Endothelial cell (in vitro differentiated cells): ENCODE data around the gene IQCH. TPM values are rescaled to one million over a fixed set of nuclear protein-coding genes. Genes with fewer than 3 reads are reported as not detected.
"Not testable (repeated sequence)": the region's sequence is repeated elsewhere in the genome, so short reads cannot be mapped to it uniquely, and the experiment has no call there.

Experiments used
- DNase-seq: peaks from one replicate; pipeline ENCODE4 v3.0.0; 2021; ENCODE audit warnings: low spot score
- H3K27ac Mint-ChIP-seq: one replicate; pipeline ENCODE4 v1.8.0; 2021; ENCODE audit warnings: mixed read lengths, inconsistent platforms; ENCODE audit not compliant: unreplicated experiment
- H3K27me3 Mint-ChIP-seq: one replicate; pipeline ENCODE4 v1.8.0; 2021; ENCODE audit warnings: mild to moderate bottlenecking, moderate library complexity, mixed read lengths, inconsistent platforms; ENCODE audit not compliant: unreplicated experiment
- H3K36me3 Mint-ChIP-seq: one replicate; pipeline ENCODE4 v1.8.0; 2021; ENCODE audit warnings: mild to moderate bottlenecking, low read depth, mixed read lengths, inconsistent platforms; ENCODE audit not compliant: unreplicated experiment
- H3K4me1 Mint-ChIP-seq: one replicate; pipeline ENCODE4 v1.8.0; 2021; ENCODE audit warnings: mild to moderate bottlenecking, mixed read lengths, inconsistent platforms; ENCODE audit not compliant: unreplicated experiment
- H3K4me3 Mint-ChIP-seq: one replicate; pipeline ENCODE4 v1.8.0; 2021; ENCODE audit warnings: mild to moderate bottlenecking, mixed read lengths, inconsistent platforms; ENCODE audit not compliant: unreplicated experiment
- H3K9me3 Mint-ChIP-seq: one replicate; pipeline ENCODE4 v1.8.0; 2021; ENCODE audit warnings: mixed read lengths, inconsistent platforms; ENCODE audit not compliant: unreplicated experiment
- total RNA-seq: library from RNA; stranded (reverse); fragmentation: NEBNext Ultra II Directional; extraction: Animal tissue kit (Norgen Biotek cat#: 25700); gene quantifications from one replicate; pipeline ENCODE4 v1.2.1, GENCODE V29; 2021; ENCODE audit not compliant: unreplicated experiment
- TF ChIP-seq, protein P1 (sequence below): fragments of 200-600 bp; sonication (generic); IDR thresholded peaks from one replicate; pipeline ENCODE4 v1.5.0; 2021; ENCODE audit warnings: antibody characterized with exemption; ENCODE audit not compliant: unreplicated experiment

Gene IQCH
- total RNA-seq, 1 donor from 2014 or later: 2.4 TPM

DNA sequence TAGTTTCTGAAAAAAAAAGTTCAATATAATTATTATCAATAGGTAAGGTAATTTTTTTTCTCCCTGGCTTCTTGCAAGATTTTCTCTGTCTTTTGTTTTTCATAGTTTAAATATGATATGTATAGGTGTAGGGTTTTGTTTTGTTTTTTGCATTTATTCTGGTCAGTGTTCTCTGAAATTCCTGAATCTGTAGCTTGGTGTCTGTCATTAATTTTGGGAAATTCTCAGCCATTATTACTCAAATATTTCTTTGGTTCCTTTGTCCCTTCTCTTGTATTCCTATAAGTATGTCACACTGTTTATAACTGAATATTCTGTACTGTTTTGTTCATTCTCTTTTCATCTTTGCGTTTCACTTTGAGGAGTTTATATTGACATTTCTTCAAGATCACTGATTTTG lies 22.1 kb downstream of the IQCH start:
- Mint-ChIP-seq H3K4me1 (no peaks in the 10 kb centered on the region), H3K36me3 (no peaks in the 10 kb centered on the region), H3K9me3 (no peaks in the 10 kb centered on the region), H3K27ac (no peak overlapping the region), H3K27me3 (no peaks in the 10 kb centered on the region), H3K4me3 (no peak overlapping the region)
- TF ChIP-seq, protein P1, sequence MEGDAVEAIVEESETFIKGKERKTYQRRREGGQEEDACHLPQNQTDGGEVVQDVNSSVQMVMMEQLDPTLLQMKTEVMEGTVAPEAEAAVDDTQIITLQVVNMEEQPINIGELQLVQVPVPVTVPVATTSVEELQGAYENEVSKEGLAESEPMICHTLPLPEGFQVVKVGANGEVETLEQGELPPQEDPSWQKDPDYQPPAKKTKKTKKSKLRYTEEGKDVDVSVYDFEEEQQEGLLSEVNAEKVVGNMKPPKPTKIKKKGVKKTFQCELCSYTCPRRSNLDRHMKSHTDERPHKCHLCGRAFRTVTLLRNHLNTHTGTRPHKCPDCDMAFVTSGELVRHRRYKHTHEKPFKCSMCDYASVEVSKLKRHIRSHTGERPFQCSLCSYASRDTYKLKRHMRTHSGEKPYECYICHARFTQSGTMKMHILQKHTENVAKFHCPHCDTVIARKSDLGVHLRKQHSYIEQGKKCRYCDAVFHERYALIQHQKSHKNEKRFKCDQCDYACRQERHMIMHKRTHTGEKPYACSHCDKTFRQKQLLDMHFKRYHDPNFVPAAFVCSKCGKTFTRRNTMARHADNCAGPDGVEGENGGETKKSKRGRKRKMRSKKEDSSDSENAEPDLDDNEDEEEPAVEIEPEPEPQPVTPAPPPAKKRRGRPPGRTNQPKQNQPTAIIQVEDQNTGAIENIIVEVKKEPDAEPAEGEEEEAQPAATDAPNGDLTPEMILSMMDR: no peak
- DNase-seq: no peak

DNA sequence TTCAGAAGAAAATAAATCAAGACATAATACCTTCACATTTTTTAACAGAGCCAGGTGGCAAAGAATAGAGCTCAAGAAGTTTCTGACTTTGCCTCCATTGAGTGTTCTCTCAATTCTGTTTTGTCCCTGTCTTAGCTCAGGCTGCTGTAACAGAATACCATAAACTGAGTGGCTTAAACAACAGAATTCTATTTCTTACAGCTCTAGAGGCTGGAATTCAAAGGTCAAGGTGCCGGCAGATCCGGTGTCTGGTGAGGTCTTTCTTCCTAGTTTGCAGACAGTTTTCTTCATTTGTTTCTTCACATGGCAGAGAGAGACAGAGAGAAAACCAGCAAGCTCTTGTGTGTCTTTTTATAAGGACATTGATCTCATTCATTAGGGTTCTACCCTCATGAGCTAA lies 25.6 kb downstream of the IQCH start:
- Mint-ChIP-seq H3K9me3 (no peaks in the 10 kb centered on the region), H3K4me1 (no peaks in the 10 kb centered on the region), H3K27me3 (no peaks in the 10 kb centered on the region), H3K4me3 (no peak overlapping the region), H3K27ac (no peak overlapping the region), H3K36me3 (peaks cover under 1% of the 10 kb centered on the region)
- TF ChIP-seq, protein P1: no peak
- DNase-seq: no peak

DNA sequence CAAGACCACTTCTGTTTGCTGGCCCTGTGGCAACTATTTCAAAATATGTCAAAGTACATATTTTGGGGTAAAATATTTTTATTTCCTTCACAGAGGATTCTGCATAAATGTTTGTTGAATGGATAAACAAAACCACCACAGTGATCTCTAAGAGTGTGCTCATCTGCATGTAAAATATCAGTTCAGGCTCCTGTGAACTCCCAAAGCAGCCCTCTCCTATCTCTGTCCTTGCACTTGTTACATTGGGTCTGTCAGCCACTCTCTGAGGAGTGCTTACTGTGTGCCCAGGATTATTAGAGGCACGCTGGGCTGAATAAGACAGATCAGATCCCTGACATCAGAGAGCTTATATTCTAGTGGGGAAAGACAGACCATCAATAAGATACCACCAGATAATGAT lies 27.1 kb downstream of the IQCH start:
- Mint-ChIP-seq H3K36me3 (peaks cover 3% of the 10 kb centered on the region), H3K27me3 (no peaks in the 10 kb centered on the region), H3K9me3 (no peaks in the 10 kb centered on the region), H3K4me3 (no peak overlapping the region), H3K4me1 (no peaks in the 10 kb centered on the region), H3K27ac (no peak overlapping the region)
- TF ChIP-seq, protein P1: no peak
- DNase-seq: no peak

DNA sequence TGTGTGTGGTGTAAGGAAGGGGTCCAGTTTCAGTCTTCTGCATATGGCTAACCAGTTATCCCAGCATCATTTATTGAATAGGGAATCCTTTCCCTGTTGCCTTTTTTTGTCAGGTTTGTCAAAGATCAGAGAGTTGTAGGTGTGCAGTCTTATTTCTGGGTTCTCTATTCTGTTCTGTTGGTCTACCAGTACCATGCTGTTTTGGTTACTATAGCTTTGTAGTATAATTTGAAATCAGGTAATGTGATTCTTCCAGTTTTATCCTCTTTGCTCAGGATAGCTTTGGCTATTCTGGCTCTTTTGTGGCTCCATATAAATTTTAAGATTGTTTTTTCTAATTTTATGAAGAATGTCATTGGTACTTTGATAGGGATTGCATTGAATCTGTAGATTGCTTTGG lies 31.0 kb downstream of the IQCH start:
- not testable (repeated sequence) for H3K27me3 Mint-ChIP-seq, DNase-seq, H3K36me3 Mint-ChIP-seq, H3K27ac Mint-ChIP-seq, H3K9me3 Mint-ChIP-seq, H3K4me3 Mint-ChIP-seq, H3K4me1 Mint-ChIP-seq

DNA sequence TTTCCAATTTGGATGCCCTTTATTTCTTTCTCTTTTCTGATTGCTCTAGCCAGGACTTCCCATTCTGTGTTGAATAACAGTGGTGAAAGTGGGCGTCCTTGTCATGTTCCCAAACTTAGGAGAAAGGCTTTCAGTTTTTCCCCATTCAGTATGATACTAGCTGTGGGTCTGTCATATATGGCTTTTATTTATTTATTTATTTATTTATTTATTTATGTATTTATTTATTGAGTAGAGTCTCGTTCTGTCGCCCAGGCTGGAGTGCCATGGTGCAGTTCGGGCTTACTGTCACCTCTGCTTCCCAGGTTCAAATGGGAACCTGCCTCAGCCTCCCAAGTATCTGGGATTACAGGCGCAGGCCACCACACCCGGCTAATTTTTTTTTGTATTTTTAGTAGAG lies 31.8 kb downstream of the IQCH start:
- not testable (repeated sequence) for H3K36me3 Mint-ChIP-seq, H3K4me1 Mint-ChIP-seq, DNase-seq, H3K27ac Mint-ChIP-seq, H3K4me3 Mint-ChIP-seq, H3K27me3 Mint-ChIP-seq, H3K9me3 Mint-ChIP-seq

DNA sequence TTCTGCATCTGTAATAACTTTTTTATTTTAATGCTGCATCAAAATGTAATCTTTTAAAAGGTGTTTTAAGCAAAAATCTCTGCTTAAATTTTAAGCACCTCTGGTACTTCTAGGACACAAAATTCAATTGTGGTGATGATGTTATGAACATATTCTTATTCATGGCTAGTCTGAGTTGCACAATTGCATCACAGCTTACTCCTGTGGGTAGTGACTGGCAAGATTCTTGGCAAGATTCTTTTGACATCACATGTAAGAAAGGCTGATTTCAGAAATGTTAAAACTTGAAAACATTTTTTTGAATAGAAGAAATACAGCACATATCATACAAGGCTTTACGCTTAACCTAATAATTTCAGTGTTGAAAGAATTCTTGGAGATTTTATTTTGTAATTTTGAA lies 35.7 kb downstream of the IQCH start:
- H3K27ac Mint-ChIP-seq: no peak overlapping the region
- H3K4me3 Mint-ChIP-seq: no peak overlapping the region
- H3K36me3 Mint-ChIP-seq: peaks cover 2% of the 10 kb centered on the region
- H3K27me3 Mint-ChIP-seq: no peaks in the 10 kb centered on the region
- H3K4me1 Mint-ChIP-seq: no peaks in the 10 kb centered on the region
- TF ChIP-seq, protein P1: no peak
- DNase-seq: no peak
- H3K9me3 Mint-ChIP-seq: no peaks in the 10 kb centered on the region
